Measurements from ENCODE around the gene UPP1. TPM values are rescaled to one million over a fixed set of nuclear protein-coding genes. Genes with fewer than 3 reads are reported as not detected.

UPP1 gene
- polyA plus RNA-seq (19.5 and 22.1 TPM in 2 replicates), polyA minus RNA-seq (5.2 and 7.8 TPM in 2 replicates)

- H3K4me2 ChIP-seq (ENCODE audit: low read length), result peak within 1 kb of the TSS; percentile 88
- H3K9ac ChIP-seq (ENCODE audit: low read length), result peak within 1 kb of the TSS; percentile 65
- no peaks in the 10 kb centered on the region for H3F3A ChIP-seq (ENCODE audit: insufficient read depth, low read length, poor library complexity, severe bottlenecking)
- H3K4me3 ChIP-seq (ENCODE audit: low read length), result peak within 1 kb of the TSS; percentile 96
- no peaks in the 10 kb centered on the region for H3K36me3 ChIP-seq (ENCODE audit: insufficient read depth, low read length)
- no peaks in the 10 kb centered on the region for H3K9me2 ChIP-seq (ENCODE audit: insufficient read depth, low read length)
- no peaks in the 10 kb centered on the region for H3K9me3 ChIP-seq (ENCODE audit: low read length)
- no peaks in the 10 kb centered on the region for H4K20me1 ChIP-seq (ENCODE audit: insufficient read depth)
- H3K27ac ChIP-seq (ENCODE audit: low read length), result no peak within 1 kb of the TSS
- peaks cover 14% of the 10 kb centered on the region for H3K27me3 ChIP-seq (ENCODE audit: insufficient read depth, low read depth, low read length)
- TF ChIP-seq EZH2 (IDR thresholded peaks at IDR 0.05; ENCODE audit: borderline replicate concordance, insufficient read depth, low read length, poor library complexity, severe bottlenecking) (no peak), MXI1 (conservative IDR thresholded peaks at IDR 0.05; ENCODE audit: poor library complexity, severe bottlenecking) (peak; percentile 63), POLR2AphosphoS5 (IDR thresholded peaks at IDR 0.05) (peak; percentile 31), SMC3 (conservative IDR thresholded peaks at IDR 0.05; ENCODE audit: poor library complexity) (no peak), TAF1 (IDR thresholded peaks at IDR 0.05; ENCODE audit: low read depth) (no peak), CTCF (IDR thresholded peaks at IDR 0.05; ENCODE audit: poor library complexity, severe bottlenecking) (no peak), EP300 (conservative IDR thresholded peaks at IDR 0.05; ENCODE audit: poor library complexity, severe bottlenecking) (no peak)
- no peaks in the 10 kb centered on the region for H3K79me2 ChIP-seq (replicated peaks; ENCODE audit: insufficient read depth, low read length)
- H2AFZ ChIP-seq (ENCODE audit: low read depth, low read length), result peak within 1 kb of the TSS; percentile 85
Observed at GRCh38 chr7:48089046-48090003, at the start of gene UPP1. TSS of gene UPP1 (plus strand) at chr7:48089265. CDS start at chr7:48094784, 5,519 bp downstream.

- H3K4me3 ChIP-seq (ENCODE audit: low read length), result no peak overlapping the region
- H3F3A ChIP-seq (ENCODE audit: insufficient read depth, low read length, poor library complexity, severe bottlenecking), result no peaks in the 10 kb centered on the region
- H3K4me2 ChIP-seq (ENCODE audit: low read length), result no peak overlapping the region
- peaks cover 17% of the 10 kb centered on the region for H3K27me3 ChIP-seq (ENCODE audit: insufficient read depth, low read depth, low read length)
- H3K27ac ChIP-seq (ENCODE audit: low read length), result no peak overlapping the region
- no peaks in the 10 kb centered on the region for H4K20me1 ChIP-seq (ENCODE audit: insufficient read depth)
- no peak overlapping the region for H3K9ac ChIP-seq (ENCODE audit: low read length)
- no peaks in the 10 kb centered on the region for H3K79me2 ChIP-seq (replicated peaks; ENCODE audit: insufficient read depth, low read length)
- H3K9me2 ChIP-seq (ENCODE audit: insufficient read depth, low read length), result no peaks in the 10 kb centered on the region
- no peaks in the 10 kb centered on the region for H3K36me3 ChIP-seq (ENCODE audit: insufficient read depth, low read length)
- no peak for TF ChIP-seq MXI1 (conservative IDR thresholded peaks at IDR 0.05; ENCODE audit: poor library complexity, severe bottlenecking)
- H2AFZ ChIP-seq (ENCODE audit: low read depth, low read length), result no peak overlapping the region
- no peaks in the 10 kb centered on the region for H3K9me3 ChIP-seq (ENCODE audit: low read length)
Observed at GRCh38 chr7:48040944-48041652, 48.0 kb upstream of the UPP1 start.

GRCh38 chr7:48041653-48041970 lies 47.5 kb upstream of the UPP1 start:
- Histone ChIP-seq H3K9ac (ENCODE audit: low read length) (no peak overlapping the region), H3K27me3 (ENCODE audit: insufficient read depth, low read depth, low read length) (peaks cover 12% of the 10 kb centered on the region), H3K79me2 (replicated peaks; ENCODE audit: insufficient read depth, low read length) (no peaks in the 10 kb centered on the region), H3K9me2 (ENCODE audit: insufficient read depth, low read length) (no peaks in the 10 kb centered on the region), H3K9me3 (ENCODE audit: low read length) (no peaks in the 10 kb centered on the region), H4K20me1 (ENCODE audit: insufficient read depth) (no peaks in the 10 kb centered on the region), H3K36me3 (ENCODE audit: insufficient read depth, low read length) (no peaks in the 10 kb centered on the region), H3K4me3 (ENCODE audit: low read length) (no peak overlapping the region), H3K4me2 (ENCODE audit: low read length) (no peak overlapping the region), H3K27ac (ENCODE audit: low read length) (no peak overlapping the region), H2AFZ (ENCODE audit: low read depth, low read length) (no peak overlapping the region), H3F3A (ENCODE audit: insufficient read depth, low read length, poor library complexity, severe bottlenecking) (no peaks in the 10 kb centered on the region)
- no peak for TF ChIP-seq SMC3 (conservative IDR thresholded peaks at IDR 0.05; ENCODE audit: poor library complexity)
- no peak for TF ChIP-seq EP300 (conservative IDR thresholded peaks at IDR 0.05; ENCODE audit: poor library complexity, severe bottlenecking)
- TF ChIP-seq RAD21 (conservative IDR thresholded peaks at IDR 0.05), result no peak
- no peak for TF ChIP-seq TAF1 (IDR thresholded peaks at IDR 0.05; ENCODE audit: low read depth)
- no peak for TF ChIP-seq MXI1 (conservative IDR thresholded peaks at IDR 0.05; ENCODE audit: poor library complexity, severe bottlenecking)
- TF ChIP-seq CTCF (IDR thresholded peaks at IDR 0.05; ENCODE audit: poor library complexity, severe bottlenecking), result no peak
- no peak for TF ChIP-seq POLR2AphosphoS5 (IDR thresholded peaks at IDR 0.05)
- TF ChIP-seq EZH2 (IDR thresholded peaks at IDR 0.05; ENCODE audit: borderline replicate concordance, insufficient read depth, low read length, poor library complexity, severe bottlenecking), result no peak
- TF ChIP-seq REST (IDR thresholded peaks at IDR 0.05; ENCODE audit: borderline replicate concordance), result no peak
